Diencephalon (tissue), 1 donor: ENCODE measurements around the gene WFDC2. TPM values are rescaled to one million over a fixed set of nuclear protein-coding genes. Genes with fewer than 3 reads are reported as not detected.

Experiments used
- small RNA-seq: library from RNA; depleted of rRNA; stranded (forward); fragments of <200 nt; gene quantifications from one replicate; pipeline ENCODE3, GENCODE V24; 2014
- total RNA-seq: library from RNA; depleted of rRNA; stranded (reverse); fragments of >200 nt; gene quantifications from one replicate; pipeline ENCODE4 v1.2.3, GENCODE V29; 2014

Gene WFDC2
- total RNA-seq: 9.0 TPM

DNA sequence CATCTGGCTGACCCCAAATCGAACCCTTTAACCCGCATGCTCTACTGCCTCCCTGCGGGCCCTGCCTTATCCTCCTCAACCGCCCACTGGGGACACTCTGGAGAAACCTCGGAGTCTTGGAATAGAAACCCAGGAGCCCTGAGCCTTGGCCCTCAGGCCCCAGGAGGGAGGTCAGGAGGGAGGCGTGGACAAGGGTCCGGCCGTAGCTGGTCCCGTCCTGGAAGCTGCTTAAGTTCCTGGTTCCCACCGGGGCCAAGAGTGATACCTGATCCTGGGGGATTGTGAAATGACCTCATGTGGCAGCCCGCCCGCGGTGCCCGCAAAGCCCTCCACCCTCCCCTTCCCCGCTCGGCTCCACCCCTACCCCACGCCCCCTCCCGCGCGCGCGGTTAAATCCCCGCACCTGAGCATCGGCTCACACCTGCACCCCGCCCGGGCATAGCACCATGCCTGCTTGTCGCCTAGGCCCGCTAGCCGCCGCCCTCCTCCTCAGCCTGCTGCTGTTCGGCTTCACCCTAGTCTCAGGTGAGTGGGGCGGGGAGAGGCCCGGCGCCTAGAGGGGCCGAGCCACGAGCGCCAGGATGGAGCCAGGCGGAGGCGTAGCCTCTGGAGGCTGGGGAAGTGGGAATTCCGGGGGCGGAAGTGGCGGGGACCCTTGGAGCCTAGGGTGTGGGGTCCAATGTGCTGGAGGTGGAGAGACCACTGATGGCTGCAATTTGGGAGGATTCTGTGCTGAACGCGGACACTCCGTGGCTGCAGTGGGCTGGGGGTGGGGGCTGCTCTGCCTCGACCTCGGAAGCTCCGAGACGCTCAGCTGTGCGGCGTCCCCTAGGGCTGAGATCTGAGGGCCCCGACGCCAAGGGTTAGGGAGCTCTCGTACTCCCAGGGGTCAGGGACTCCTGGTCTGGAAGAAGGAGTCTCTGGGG, at the start of gene WFDC2:
Gene WFDC2, plus strand, starts transcription at position 418 of the 926 bp plus-strand sequence. Its CDS starts 29 bp downstream, at position 447.

GRCh38 chr20:45515147-45515913, 45.8 kb downstream of the WFDC2 start, which contains the start of gene SPINT3:
SPINT3 (minus strand) TSS chr20:45515622; CDS start chr20:45515608, 14 bp downstream.

Small RNAs within 50 kb of the gene (small RNA-seq; reads per million reads assigned to genes)
- not detected for gene MIR6812

Other genes with a start within 250 kb of the WFDC2 start
- gene SEMG2, start 248.4 kb upstream of the WFDC2 start, total RNA-seq: not detected
- gene SLPI, start 215.2 kb upstream of the WFDC2 start, total RNA-seq: not detected
- not detected for gene RBPJL, start 162.9 kb upstream of the WFDC2 start, total RNA-seq
- gene MATN4, start 161.5 kb upstream of the WFDC2 start, total RNA-seq: 4.8 TPM
- 5.3 TPM for gene SDC4, start 121.3 kb upstream of the WFDC2 start, total RNA-seq
- 39.4 TPM for gene SYS1, start 106.6 kb upstream of the WFDC2 start, total RNA-seq
- not detected for gene TP53TG5, start 91.4 kb upstream of the WFDC2 start, total RNA-seq
- 15.9 TPM for gene DBNDD2, start 61.5 kb upstream of the WFDC2 start, total RNA-seq
- 25.8 TPM for gene PIGT, start 53.6 kb upstream of the WFDC2 start, total RNA-seq
- gene SPINT3, start 45.9 kb downstream of the WFDC2 start, total RNA-seq: not detected
- not detected for gene WFDC6, start 69.7 kb downstream of the WFDC2 start, total RNA-seq
- gene EPPIN, start 77.6 kb downstream of the WFDC2 start, total RNA-seq: not detected
- not detected for gene WFDC8, start 109.5 kb downstream of the WFDC2 start, total RNA-seq
- not detected for gene WFDC10A, start 160.0 kb downstream of the WFDC2 start, total RNA-seq
- gene WFDC9, start 161.5 kb downstream of the WFDC2 start, total RNA-seq: not detected
- gene WFDC11, start 200.5 kb downstream of the WFDC2 start, total RNA-seq: not detected
- gene WFDC13, start 232.3 kb downstream of the WFDC2 start, total RNA-seq: not detected
- not detected for gene WFDC10B, start 235.3 kb downstream of the WFDC2 start, total RNA-seq